Activated CD8-positive, alpha-beta T cell treated with anti-CD3 and anti-CD28 coated beads, Interleukin-2, amount 10 ng/mL, durations not matched to agents 7 days and 5 days (primary cell): Measurements from ENCODE around the gene CNPY2. TPM values are rescaled to one million over a fixed set of nuclear protein-coding genes. Genes with fewer than 3 reads are reported as not detected.

ENCODE experiments used
- total RNA-seq, 2 experiments: library from RNA; stranded (reverse); gene quantifications; one replicate each; pipeline ENCODE4 v1.2.3, GENCODE V29; 2021

Gene CNPY2
- total RNA-seq, 2 experiments from 2014 or later, result 112 to 113 TPM

Other genes starting within 250 kb of the CNPY2 start
- 1 to 10 TPM; 5.4 to 5.9 TPM for gene ERBB3, start 235.8 kb downstream of the CNPY2 start, total RNA-seq
- 100 to 1,000 TPM; 316 to 323 TPM for gene PA2G4, start 211.4 kb downstream of the CNPY2 start, total RNA-seq
- 1,000 to 10,000 TPM; 3,845 to 4,046 TPM for gene RPL41, start 199.4 kb downstream of the CNPY2 start, total RNA-seq
- 10 to 100 TPM in 1 of 2 experiments, 1 to 10 TPM in 1; 9.1 to 10.6 TPM for gene ZC3H10, start 197.7 kb downstream of the CNPY2 start, total RNA-seq
- gene ESYT1, start 187.7 kb downstream of the CNPY2 start, total RNA-seq, result 100 to 1,000 TPM; 317 to 333 TPM
- gene MYL6B, start 163.4 kb downstream of the CNPY2 start, total RNA-seq, result 10 to 100 TPM; 60.0 to 60.7 TPM
- 1,000 to 10,000 TPM; 1,527 to 1,542 TPM for gene MYL6, start 157.6 kb downstream of the CNPY2 start, total RNA-seq
- gene SMARCC2, start 126.5 kb downstream of the CNPY2 start, total RNA-seq, result 100 to 1,000 TPM; 144 to 154 TPM
- 10 to 100 TPM; 27.9 to 32.9 TPM for gene RNF41, start 94.1 kb downstream of the CNPY2 start, total RNA-seq
- gene NABP2, start 91.6 kb downstream of the CNPY2 start, total RNA-seq, result 10 to 100 TPM; 64.3 to 69.5 TPM
- gene SLC39A5, start 85.9 kb downstream of the CNPY2 start, total RNA-seq, result under 1 TPM in 1 of 2 experiments, not detected in 1; 0.52 TPM
- 10 to 100 TPM; 54.5 to 55.0 TPM for gene ANKRD52, start 57.6 kb downstream of the CNPY2 start, total RNA-seq
- gene COQ10A, start 49.0 kb downstream of the CNPY2 start, total RNA-seq, result 10 to 100 TPM; 19.6 to 19.7 TPM
- 100 to 1,000 TPM; 218 to 228 TPM for gene CS, start 15.7 kb downstream of the CNPY2 start, total RNA-seq
- 10 to 100 TPM; 61.8 to 63.7 TPM for gene PAN2, start 18.0 kb upstream of the CNPY2 start, total RNA-seq
- gene IL23A, start 22.9 kb upstream of the CNPY2 start, total RNA-seq, result 1 to 10 TPM; 3.5 to 3.7 TPM
- gene STAT2, start 44.1 kb upstream of the CNPY2 start, total RNA-seq, result 100 to 1,000 TPM; 193 to 194 TPM
- not detected for gene APOF, start 46.9 kb upstream of the CNPY2 start, total RNA-seq
- gene TIMELESS, start 133.4 kb upstream of the CNPY2 start, total RNA-seq, result 10 to 100 TPM; 62.7 to 65.7 TPM
- gene MIP, start 138.7 kb upstream of the CNPY2 start, total RNA-seq, result not detected
- gene SPRYD4, start 152.6 kb upstream of the CNPY2 start, total RNA-seq, result 1 to 10 TPM; 2.9 to 3.1 TPM
- 1 to 10 TPM in 1 of 2 experiments, under 1 TPM in 1; 0.70 to 1.1 TPM for gene GLS2, start 172.2 kb upstream of the CNPY2 start, total RNA-seq
- 1 to 10 TPM; 4.8 to 5.5 TPM for gene RBMS2, start 205.8 kb upstream of the CNPY2 start, total RNA-seq